Osteocyte (in vitro differentiated cells): ENCODE results near the gene SLC38A1. TPM values are rescaled to one million over a fixed set of nuclear protein-coding genes. Genes with fewer than 3 reads are reported as not detected.

Source experiments
- DNase-seq: peaks from one replicate; pipeline ENCODE4 v3.0.0; 2021; ENCODE audit warnings: mixed read lengths; ENCODE audit not compliant: unreplicated experiment; ENCODE audit errors: extremely low spot score
- H3K27ac Mint-ChIP-seq: one replicate; pipeline ENCODE4 v1.8.0; 2021; ENCODE audit warnings: mild to moderate bottlenecking, mixed read lengths; ENCODE audit not compliant: unreplicated experiment
- H3K27me3 Mint-ChIP-seq: one replicate; pipeline ENCODE4 v1.8.0; 2021; ENCODE audit warnings: mixed read lengths; ENCODE audit not compliant: unreplicated experiment
- H3K36me3 Mint-ChIP-seq: one replicate; pipeline ENCODE4 v1.8.0; 2021; ENCODE audit warnings: mixed read lengths; ENCODE audit not compliant: unreplicated experiment
- H3K4me1 Mint-ChIP-seq: one replicate; pipeline ENCODE4 v1.8.0; 2021; ENCODE audit warnings: mixed read lengths; ENCODE audit not compliant: unreplicated experiment
- H3K4me3 Mint-ChIP-seq: one replicate; pipeline ENCODE4 v1.8.0; 2021; ENCODE audit warnings: mild to moderate bottlenecking, moderate library complexity, mixed read lengths; ENCODE audit not compliant: unreplicated experiment
- H3K9me3 Mint-ChIP-seq: one replicate; pipeline ENCODE4 v1.8.0; 2021; ENCODE audit warnings: mixed read lengths; ENCODE audit not compliant: unreplicated experiment
- total RNA-seq: library from RNA; stranded (reverse); gene quantifications from 2 replicates; pipeline ENCODE4 v1.2.1, GENCODE V29; 2021
- TF ChIP-seq, protein P1 (sequence below): fragments of 200-600 bp; sonication (generic); IDR thresholded peaks from 2 replicates; pipeline ENCODE4 v1.5.0; 2021; ENCODE audit warnings: antibody characterized with exemption, mild to moderate bottlenecking, moderate library complexity

SLC38A1 gene
- total RNA-seq, 1 donor from 2014 or later: 132 TPM

DNA sequence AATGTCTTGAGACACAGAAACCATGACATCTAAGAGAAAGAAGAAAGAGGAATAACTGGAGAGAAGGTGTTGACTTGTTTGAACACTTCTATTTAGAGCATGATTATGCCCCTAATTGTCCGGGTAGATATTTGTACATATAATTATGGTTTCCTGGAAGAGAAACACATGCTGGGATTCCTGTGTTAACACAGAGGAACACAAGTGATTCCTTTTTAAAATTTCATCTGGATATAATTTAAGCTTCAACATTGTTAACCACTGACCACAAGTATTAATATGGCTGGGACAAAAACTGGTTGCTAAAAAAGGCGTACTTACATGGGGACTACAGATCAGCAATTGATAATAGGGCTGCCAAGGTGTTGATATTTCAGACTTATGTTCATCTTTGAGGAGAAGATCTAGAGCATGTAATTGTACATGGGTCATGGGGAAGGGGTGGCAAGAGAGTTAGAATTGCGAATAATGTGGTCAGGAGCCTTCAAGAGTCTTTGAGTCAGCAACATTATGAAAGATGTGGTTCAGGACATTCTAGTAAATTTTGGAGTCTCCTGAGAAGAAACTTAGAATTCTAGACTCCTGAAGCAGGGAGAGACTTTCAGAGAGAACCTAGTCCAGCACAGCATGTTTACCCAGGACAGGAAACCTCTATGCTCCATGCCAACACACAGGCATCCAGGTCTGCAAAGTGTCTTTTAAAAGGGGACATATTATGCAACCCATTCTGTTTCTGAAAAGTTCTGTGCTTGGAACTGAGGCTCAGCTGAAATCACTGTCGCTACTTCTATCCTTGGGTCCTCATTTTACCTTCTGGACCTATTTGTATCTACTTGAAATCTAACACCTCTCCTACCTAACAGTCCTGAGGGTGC, 56.5 kb downstream of the SLC38A1 start:
- peaks cover 47% of the 10 kb centered on the region for H3K36me3 Mint-ChIP-seq
- TF ChIP-seq, protein P1, sequence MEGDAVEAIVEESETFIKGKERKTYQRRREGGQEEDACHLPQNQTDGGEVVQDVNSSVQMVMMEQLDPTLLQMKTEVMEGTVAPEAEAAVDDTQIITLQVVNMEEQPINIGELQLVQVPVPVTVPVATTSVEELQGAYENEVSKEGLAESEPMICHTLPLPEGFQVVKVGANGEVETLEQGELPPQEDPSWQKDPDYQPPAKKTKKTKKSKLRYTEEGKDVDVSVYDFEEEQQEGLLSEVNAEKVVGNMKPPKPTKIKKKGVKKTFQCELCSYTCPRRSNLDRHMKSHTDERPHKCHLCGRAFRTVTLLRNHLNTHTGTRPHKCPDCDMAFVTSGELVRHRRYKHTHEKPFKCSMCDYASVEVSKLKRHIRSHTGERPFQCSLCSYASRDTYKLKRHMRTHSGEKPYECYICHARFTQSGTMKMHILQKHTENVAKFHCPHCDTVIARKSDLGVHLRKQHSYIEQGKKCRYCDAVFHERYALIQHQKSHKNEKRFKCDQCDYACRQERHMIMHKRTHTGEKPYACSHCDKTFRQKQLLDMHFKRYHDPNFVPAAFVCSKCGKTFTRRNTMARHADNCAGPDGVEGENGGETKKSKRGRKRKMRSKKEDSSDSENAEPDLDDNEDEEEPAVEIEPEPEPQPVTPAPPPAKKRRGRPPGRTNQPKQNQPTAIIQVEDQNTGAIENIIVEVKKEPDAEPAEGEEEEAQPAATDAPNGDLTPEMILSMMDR: no peak
- H3K27ac Mint-ChIP-seq: no peak overlapping the region
- H3K27me3 Mint-ChIP-seq: no peaks in the 10 kb centered on the region
- H3K9me3 Mint-ChIP-seq: peaks cover 4% of the 10 kb centered on the region
- peaks cover 26% of the 10 kb centered on the region for H3K4me1 Mint-ChIP-seq
- no peak overlapping the region for H3K4me3 Mint-ChIP-seq
- DNase-seq: no peak

DNA sequence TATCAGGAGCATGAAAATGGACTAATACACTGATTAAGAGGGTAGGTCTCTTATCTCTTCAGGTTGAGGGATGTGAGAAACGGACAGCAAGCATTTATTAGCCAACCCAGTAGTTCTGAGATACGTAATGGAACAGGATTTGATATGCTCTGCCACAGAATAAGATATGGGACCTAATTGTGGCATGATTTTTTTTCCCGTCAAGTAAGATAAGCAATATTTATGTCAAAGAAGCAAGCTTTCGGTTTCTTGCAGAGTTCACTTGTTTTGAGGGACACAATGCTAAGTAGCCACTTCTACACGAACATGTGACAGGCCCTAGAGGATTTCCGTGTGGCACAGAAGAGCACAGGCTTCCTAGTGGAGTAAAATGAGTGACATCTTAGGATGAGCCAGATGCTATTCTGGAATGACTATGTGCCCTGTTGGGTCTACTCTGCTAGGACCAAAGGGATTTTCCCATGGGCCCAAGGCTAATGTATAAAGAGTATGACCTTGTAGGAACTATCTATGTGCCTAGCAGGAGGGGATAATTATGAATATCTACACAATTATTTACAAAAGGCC, 57.9 kb downstream of the SLC38A1 start:
- no peak overlapping the region for H3K4me3 Mint-ChIP-seq
- no peak for DNase-seq

GRCh38 chr12:46209914-46210872, 58.6 kb downstream of the SLC38A1 start:
- Mint-ChIP-seq H3K9me3 (peaks cover 4% of the 10 kb centered on the region), H3K4me1 (peaks cover 26% of the 10 kb centered on the region), H3K27me3 (no peaks in the 10 kb centered on the region), H3K27ac (peak overlapping the region; percentile 50), H3K36me3 (peaks cover 53% of the 10 kb centered on the region), H3K4me3 (no peak overlapping the region)
- TF ChIP-seq, protein P1: no peak
- no peak for DNase-seq

More for the DNA sequence above, 57.9 kb downstream of the SLC38A1 start:
- TF ChIP-seq, protein P1: no peak
- H3K36me3 Mint-ChIP-seq: peaks cover 50% of the 10 kb centered on the region
- no peaks in the 10 kb centered on the region for H3K27me3 Mint-ChIP-seq
- H3K27ac Mint-ChIP-seq: no peak overlapping the region
- peaks cover 26% of the 10 kb centered on the region for H3K4me1 Mint-ChIP-seq
- H3K9me3 Mint-ChIP-seq: peaks cover 4% of the 10 kb centered on the region

GRCh38 chr12:46209170-46209569, 59.7 kb downstream of the SLC38A1 start:
- no peak for DNase-seq
- Mint-ChIP-seq H3K36me3 (peaks cover 58% of the 10 kb centered on the region), H3K27me3 (no peaks in the 10 kb centered on the region), H3K27ac (no peak overlapping the region), H3K9me3 (peaks cover 4% of the 10 kb centered on the region), H3K4me1 (peaks cover 26% of the 10 kb centered on the region), H3K4me3 (no peak overlapping the region)
- TF ChIP-seq, protein P1: no peak
